Medulla oblongata (tissue), 1 donor: ENCODE data around the gene PSMA4.
"Not testable (repeated sequence)": the region's sequence is repeated elsewhere in the genome, so short reads cannot be mapped to it uniquely, and the experiment has no call there.

Experiments
- DNase-seq: peaks from one replicate; pipeline ENCODE4 v3.0.0-alpha.2; 2015; ENCODE audit errors: extremely low spot score

Gene PSMA4

GRCh38 chr15:78540141-78540870 is at the start of gene PSMA4:
Gene PSMA4, plus strand, starts transcription at chr15:78540444. Its CDS starts 1,484 bp downstream, at chr15:78541928.
- peak; percentile 94 for DNase-seq

- no peak for DNase-seq
These were observed 47.4 kb upstream of the PSMA4 start for GRCh38 chr15:78492872-78493271.

- DNase-seq, result no peak
These were observed 38.4 kb upstream of the PSMA4 start for GRCh38 chr15:78501857-78502256.

- DNase-seq, result no peak
These were observed 37.6 kb upstream of the PSMA4 start for GRCh38 chr15:78502641-78503040.

GRCh38 chr15:78506971-78507830 is 33.0 kb upstream of the PSMA4 start, which contains the start of gene HYKK:
Gene HYKK, plus strand, starts transcription at chr15:78507577. Its CDS starts 5,512 bp downstream, at chr15:78513089.
- DNase-seq, result peak; percentile 95

- no peak for DNase-seq
These were observed 32.4 kb upstream of the PSMA4 start for GRCh38 chr15:78507831-78508160.

GRCh38 chr15:78508272-78508671 is 32.0 kb upstream of the PSMA4 start:
- no peak for DNase-seq

- DNase-seq, result no peak
These were observed 30.4 kb upstream of the PSMA4 start for GRCh38 chr15:78509726-78510312.

GRCh38 chr15:78520035-78520434 is 20.2 kb upstream of the PSMA4 start:
- DNase-seq, result not testable (repeated sequence)

GRCh38 chr15:78524230-78524629 is 16.0 kb upstream of the PSMA4 start:
- DNase-seq, result no peak

- no peak for DNase-seq
These were observed 12.9 kb upstream of the PSMA4 start for GRCh38 chr15:78527325-78527724.

- DNase-seq, result peak; percentile 68
These were observed 6.9 kb upstream of the PSMA4 start for GRCh38 chr15:78533331-78533730.

- no peak for DNase-seq
These were observed 4.1 kb upstream of the PSMA4 start for GRCh38 chr15:78536134-78536533.

GRCh38 chr15:78537266-78537905 is 2.9 kb upstream of the PSMA4 start:
- no peak for DNase-seq

- DNase-seq, result no peak
These were observed 1.9 kb upstream of the PSMA4 start for GRCh38 chr15:78538358-78538757.

- not testable (repeated sequence) for DNase-seq
These were observed 642 bp upstream of the PSMA4 start for GRCh38 chr15:78539464-78540140.

GRCh38 chr15:78540871-78541743 is 863 bp downstream of the PSMA4 start:
- peak; percentile 13 for DNase-seq

- no peak for DNase-seq
These were observed 1.4 kb downstream of the PSMA4 start for GRCh38 chr15:78541744-78542034.

- no peak for DNase-seq
These were observed 2.4 kb downstream of the PSMA4 start for GRCh38 chr15:78542647-78543046.

GRCh38 chr15:78550194-78550593 is 9.9 kb downstream of the PSMA4 start:
- no peak for DNase-seq

- DNase-seq, result no peak
These were observed 10.6 kb downstream of the PSMA4 start for GRCh38 chr15:78550815-78551214.
